ENCODE results near the gene PRXL2C. TPM values are rescaled to one million over a fixed set of nuclear protein-coding genes. Genes with fewer than 3 reads are reported as not detected.

PRXL2C gene
- total and polyA plus RNA-seq, 9 of the 15 experiments (the other 6 are each of a cell fraction or from before 2014, with no cell fraction given) = 3.6 to 15.3 (median 10.6) TPM

GRCh38 chr9:96607971-96608370, 47.1 kb downstream of the PRXL2C start (continued):
- TF ChIP-seq TSHZ1 (CRISPR knock-in tag; IDR thresholded peaks at IDR 0.05) = no peak
- no peak for TF ChIP-seq TCF7L2 (IDR thresholded peaks at IDR 0.05; ENCODE audit: low read depth, low read length)
- TF ChIP-seq ARID3A (IDR thresholded peaks at IDR 0.05; ENCODE audit: borderline replicate concordance, low read depth, low read length) = no peak
- no peak for TF ChIP-seq ZNF224 (CRISPR knock-in tag; IDR thresholded peaks at IDR 0.05)
- TF ChIP-seq HNRNPL (IDR thresholded peaks at IDR 0.05; ENCODE audit: low read depth, low read length) = no peak

GRCh38 chr9:96605328-96605727, 49.8 kb downstream of the PRXL2C start:
- Histone ChIP-seq H4K20me1 (replicated peaks; ENCODE audit: control insufficient read depth, insufficient read depth, low read length) (no peaks in the 10 kb centered on the region), H3K9me1 (ENCODE audit: control insufficient read depth, insufficient read depth, low read length) (no peaks in the 10 kb centered on the region), H3K79me2 (ENCODE audit: control insufficient read depth, insufficient read depth, low read length) (no peaks in the 10 kb centered on the region), H3K4me3 (no peak overlapping the region), H3K9ac (ENCODE audit: insufficient read depth in 1 of 2, low read depth in 2 of 2, low read length in 2 of 2) (no peak overlapping the region), H3K27ac (ENCODE audit: extremely low read depth, low read depth, low read length) (no peak overlapping the region), H3K27me3 (ENCODE audit: control insufficient read depth in 2 of 2, insufficient read depth in 2 of 2, low read length in 2 of 2) (peaks cover 5 to 9% of the 10 kb centered on the region in 2 experiments; a peak in 3 of 5 replicates), H3K36me3 (ENCODE audit: control insufficient read depth, insufficient read depth, low read length) (no peaks in the 10 kb centered on the region), H3K9me3 (replicated peaks; ENCODE audit: control insufficient read depth, insufficient read depth, low read depth, low read length) (no peaks in the 10 kb centered on the region; the same call in 1 of the 2 replicates), H3K4me2 (ENCODE audit: insufficient read depth, low read length) (no peak overlapping the region), H3K4me1 (replicated peaks in 1 of 2; ENCODE audit: control insufficient read depth in 2 of 2, insufficient read depth in 2 of 2, low read length in 2 of 2) (no peaks in the 10 kb centered on the region), H2AFZ (ENCODE audit: low read depth, low read length) (no peak overlapping the region)
- WGBS (ENCODE audit: insufficient coverage, low coverage, missing lambda C conversion rate) = 13% methylated on average over 3 of the region's 3 CpGs
- ChIA-PET POLR2A (interaction anchor here (0.6 kb wide), 1 partner anchor 113 kb away, joined by 3 read pairs; no protein-coding TSS in a partner anchor), CTCF (ENCODE audit: low intra/inter-chr PET ratio) (no interaction called here)
- in situ Hi-C loops (cut with MboI) = no loop called here
- BruUV-seq (replicated peaks) = no TSS peak
- ATAC-seq (no peak), FAIRE-seq (no peak), DNase-seq (ENCODE audit: extremely low read depth in 1 of 4, low spot score in 3 of 4) (no peak)
- intact Hi-C loops (cut with micrococcal nuclease) = no loop called here
- TF ChIP-seq TFE3 (CRISPR knock-in tag; IDR thresholded peaks at IDR 0.05) (no peak), CEBPZ (IDR thresholded peaks at IDR 0.05; ENCODE audit: borderline replicate concordance, low read depth, low read length) (no peak), FOXK2 (conservative IDR thresholded peaks at IDR 0.05 in 1 of 2, IDR thresholded peaks at IDR 0.05 in 1 of 2; ENCODE audit: low read depth in 2 of 2) (no peak), POLR2G (IDR thresholded peaks at IDR 0.05; ENCODE audit: low read depth, low read length) (no peak), CTBP1 (IDR thresholded peaks at IDR 0.05; ENCODE audit: borderline replicate concordance) (no peak)
